Natural killer cell (primary cell): ENCODE measurements around the gene PPP2R3B. TPM values are rescaled to one million over a fixed set of nuclear protein-coding genes. Genes with fewer than 3 reads are reported as not detected.
"Not testable (repeated sequence)": the region's sequence is repeated elsewhere in the genome, so short reads cannot be mapped to it uniquely, and the experiment has no call there.

Experiments used
- ATAC-seq, 3 donors: fragments of 150-1000 bp in 2 of 3; fragments of 200-7000 bp in 1 of 3; cut with Tn5 transposase; 1 replicate in 1 of 3; 2 replicates in 2 of 3; pipeline ENCODE4 v1.10.0; 2021; ENCODE audit warnings: mild to moderate bottlenecking in 2 of 3, moderate library complexity in 2 of 3
- DNase-seq, 2 donors: peaks; one replicate each; pipeline versions ENCODE4 v3.0.0 to v3.0.0-alpha.2; 2013 to 2021; ENCODE audit warnings: mixed read lengths in 1 of 2
- H3K27ac ChIP-seq: one replicate; pipeline ENCODE4 v1.5.1; 2013; ENCODE audit warnings: mild to moderate bottlenecking, low read length
- H3K27me3 ChIP-seq: one replicate; pipeline ENCODE4 v1.6.1; 2013; ENCODE audit warnings: low read length; ENCODE audit not compliant: control insufficient read depth, insufficient read depth
- H3K36me3 ChIP-seq: one replicate; pipeline ENCODE4 v1.6.1; 2013; ENCODE audit warnings: low read length; ENCODE audit not compliant: control insufficient read depth, insufficient read depth
- H3K4me1 ChIP-seq: one replicate; pipeline ENCODE4 v1.6.1; 2013; ENCODE audit warnings: low read length; ENCODE audit not compliant: control insufficient read depth, insufficient read depth
- H3K4me3 ChIP-seq: one replicate; pipeline ENCODE4 v1.5.1; 2013; ENCODE audit warnings: low read length
- H3K9me3 ChIP-seq: one replicate; pipeline ENCODE4 v1.6.1; 2013; ENCODE audit warnings: low read length; ENCODE audit not compliant: control insufficient read depth, insufficient read depth
- H3K27ac Mint-ChIP-seq, 2 donors: one replicate each; pipeline ENCODE4 v1.8.0; 2022; ENCODE audit warnings: mild to moderate bottlenecking in 2 of 2, mixed read lengths in 2 of 2, moderate library complexity in 1 of 2
- H3K27me3 Mint-ChIP-seq, 2 donors: one replicate each; pipeline ENCODE4 v1.8.0; 2022; ENCODE audit warnings: low read depth in 2 of 2, mixed read lengths in 2 of 2
- H3K36me3 Mint-ChIP-seq: one replicate; pipeline ENCODE4 v1.8.0; 2022; ENCODE audit warnings: mixed read lengths
- H3K4me1 Mint-ChIP-seq, 2 donors: one replicate each; pipeline ENCODE4 v1.8.0; 2022; ENCODE audit warnings: mixed read lengths in 2 of 2
- H3K4me3 Mint-ChIP-seq: one replicate; pipeline ENCODE4 v1.8.0; 2022; ENCODE audit warnings: mild to moderate bottlenecking, moderate library complexity, mixed read lengths
- H3K9me3 Mint-ChIP-seq, 2 donors: one replicate each; pipeline ENCODE4 v1.8.0; 2022; ENCODE audit warnings: mixed read lengths in 2 of 2
- CTCF ChIP-seq: fragments of 200-600 bp; IDR thresholded peaks from one replicate; pipeline ENCODE4 v1.8.0; 2022; ENCODE audit warnings: antibody characterized with exemption
- WGBS: methylation state at CpG from one replicate; pipeline ENCODE4 v1.1.7; 2013; ENCODE audit warnings: missing lambda C conversion rate; ENCODE audit not compliant: insufficient coverage; 5-methylcytosine and 5-hydroxymethylcytosine counted together
- intact Hi-C: fragments of 100-400 bp; cut with micrococcal nuclease; formaldehyde crosslinking; loops from one replicate; pipeline ENCODE4 v1.14.2; 2022
- total RNA-seq, 4 donors: library from RNA; stranded (reverse); fragments of 120-200 nt in 1 of 4; gene quantifications; one replicate each; pipeline versions ENCODE4 v1.2.3 to v1.2.4, GENCODE V29; 2013 to 2022

Gene PPP2R3B
- total RNA-seq, 3 donors from 2014 or later (not counting 1 experiment from before 2014, with no cell fraction given): 14.0 to 19.4 (median 14.6) TPM

- H3K4me3 Mint-ChIP-seq: peak overlapping the region; percentile 45
- Histone ChIP-seq H3K36me3 (peaks cover 3% of the 10 kb centered on the region), H3K4me3 (no peak overlapping the region), H3K9me3 (no peaks in the 10 kb centered on the region), H3K4me1 (peaks cover 16% of the 10 kb centered on the region), H3K27ac (no peak overlapping the region), H3K27me3 (peaks cover 14% of the 10 kb centered on the region)
- no peaks in the 10 kb centered on the region for H3K9me3 Mint-ChIP-seq
- 4% methylated on average over 51 of the region's 51 CpGs for WGBS
- H3K36me3 Mint-ChIP-seq: no peaks in the 10 kb centered on the region
- no peak overlapping the region for H3K27ac Mint-ChIP-seq
- no peaks in the 10 kb centered on the region for H3K27me3 Mint-ChIP-seq
- ATAC-seq: peak; percentile 57 to 77 (median 61)
- peak in 1 of 2 donors; percentile 44 for DNase-seq
- TF ChIP-seq CTCF: no peak
- intact Hi-C loops: no loop called here
- H3K4me1 Mint-ChIP-seq: no peaks in the 10 kb centered on the region
Observed at GRCh38 chrX:331151-331824, 55.4 kb downstream of the PPP2R3B start.

- intact Hi-C loops: no loop called here
- ATAC-seq (peak in 1 of 3 donors; percentile 14), DNase-seq (no peak)
- Mint-ChIP-seq H3K4me3 (no peak overlapping the region), H3K36me3 (no peaks in the 10 kb centered on the region), H3K9me3 (no peaks in the 10 kb centered on the region), H3K27me3 (no peaks in the 10 kb centered on the region), H3K4me1 (no peaks in the 10 kb centered on the region), H3K27ac (no peak overlapping the region)
- no peak for TF ChIP-seq CTCF
- peaks cover 14% of the 10 kb centered on the region for H3K27me3 ChIP-seq
- no peak overlapping the region for H3K4me3 ChIP-seq
- H3K4me1 ChIP-seq: peaks cover 16% of the 10 kb centered on the region
- H3K9me3 ChIP-seq: no peaks in the 10 kb centered on the region
- 6% methylated on average over 28 of the region's 28 CpGs for WGBS
- H3K27ac ChIP-seq: no peak overlapping the region
- peaks cover 3% of the 10 kb centered on the region for H3K36me3 ChIP-seq
Observed at GRCh38 chrX:330726-331150, 56.0 kb downstream of the PPP2R3B start.

GRCh38 chrX:330141-330725 is 56.5 kb downstream of the PPP2R3B start:
- H3K36me3 ChIP-seq, H3K4me3 Mint-ChIP-seq, intact Hi-C loops, H3K4me1 Mint-ChIP-seq, H3K9me3 Mint-ChIP-seq, H3K27me3 Mint-ChIP-seq, ATAC-seq, H3K27ac Mint-ChIP-seq, H3K9me3 ChIP-seq, H3K27ac ChIP-seq, DNase-seq, H3K36me3 Mint-ChIP-seq, H3K4me3 ChIP-seq: not testable (repeated sequence)
- H3K27me3 ChIP-seq: peaks cover 14% of the 10 kb centered on the region
- 63% methylated on average over 29 of the region's 29 CpGs for WGBS
- peaks cover 16% of the 10 kb centered on the region for H3K4me1 ChIP-seq

- Mint-ChIP-seq H3K9me3 (no peaks in the 10 kb centered on the region), H3K27me3 (no peaks in the 10 kb centered on the region), H3K4me1 (no peaks in the 10 kb centered on the region), H3K4me3 (no peak overlapping the region), H3K27ac (no peak overlapping the region), H3K36me3 (no peaks in the 10 kb centered on the region)
- no peak for TF ChIP-seq CTCF
- no peak overlapping the region for H3K4me3 ChIP-seq
- intact Hi-C loops: no loop called here
- H3K9me3 ChIP-seq: no peaks in the 10 kb centered on the region
- H3K4me1 ChIP-seq: peaks cover 19% of the 10 kb centered on the region
- H3K27me3 ChIP-seq: peaks cover 14% of the 10 kb centered on the region
- no peak for DNase-seq
- ATAC-seq: no peak
- H3K36me3 ChIP-seq: peaks cover 3% of the 10 kb centered on the region
- no peak overlapping the region for H3K27ac ChIP-seq
- WGBS: 86% methylated on average over 19 of the region's 23 CpGs
Observed at GRCh38 chrX:329291-329910, 57.3 kb downstream of the PPP2R3B start.
